ENCODE data around the gene RGL1. TPM values are rescaled to one million over a fixed set of nuclear protein-coding genes. Genes with fewer than 3 reads are reported as not detected.

RGL1 gene
- total RNA-seq, 1 donor from 2014 or later = 3.0 TPM

- no peak for ATAC-seq
These were observed 156.2 kb downstream of the RGL1 start for GRCh38 chr1:183961132-183961531.

GRCh38 chr1:183962903-183963302, 158.0 kb downstream of the RGL1 start:
- no peak for ATAC-seq

- ATAC-seq = no peak
These were observed 160.8 kb downstream of the RGL1 start for GRCh38 chr1:183965726-183966125.

- no peak for ATAC-seq
These were observed 161.6 kb downstream of the RGL1 start for GRCh38 chr1:183966487-183966886.

GRCh38 chr1:183967914-183968313, 163.0 kb downstream of the RGL1 start:
- ATAC-seq = no peak

- no peak for ATAC-seq
These were observed 163.5 kb downstream of the RGL1 start for GRCh38 chr1:183968386-183968785.

GRCh38 chr1:183970516-183971300, 165.8 kb downstream of the RGL1 start:
- ATAC-seq = no peak

- ATAC-seq = no peak
These were observed 170.7 kb downstream of the RGL1 start for GRCh38 chr1:183975651-183976050.

GRCh38 chr1:183977717-183978116, 172.8 kb downstream of the RGL1 start:
- no peak for ATAC-seq

Other genes with a start within 250 kb of the RGL1 start
- 8.3 TPM for gene NCF2, start 214.7 kb upstream of the RGL1 start, total RNA-seq
- 97.8 TPM for gene ARPC5, start 169.3 kb upstream of the RGL1 start, total RNA-seq
- gene APOBEC4, start 151.8 kb upstream of the RGL1 start, total RNA-seq = not detected
- gene COLGALT2, start 232.6 kb downstream of the RGL1 start, total RNA-seq = 0.16 TPM
- 19.1 TPM for gene TSEN15, start 246.6 kb downstream of the RGL1 start, total RNA-seq